Gastroesophageal sphincter (tissue), 3 donors: ENCODE measurements around the gene EXOC4.
A peak's percentile ranks its signal among the peaks of the same experiment; 100 is the strongest.

ENCODE experiments used
- POLR2A ChIP-seq, 2 donors: fragments of 450-650 bp; IDR thresholded peaks; one replicate each; pipeline ENCODE4 v1.6.1; 2017; ENCODE audit warnings: antibody characterized with exemption in 2 of 2, mild to moderate bottlenecking in 2 of 2, moderate library complexity in 1 of 2
- POLR2AphosphoS5 ChIP-seq: sonication (generic); formaldehyde crosslinking; IDR thresholded peaks from one replicate; pipeline ENCODE4 v1.6.1; 2017; ENCODE audit warnings: antibody characterized with exemption
- TF ChIP-seq, protein P1 (sequence below), 4 experiments: fragments of 200-600 bp in 2 of 4; fragments of 450-650 bp in 2 of 4; sonication (generic) in 1 of 4; IDR thresholded peaks; one replicate each; pipeline ENCODE4 v1.5.1; 2017 to 2019; ENCODE audit warnings: antibody characterized with exemption in 4 of 4, mild to moderate bottlenecking in 2 of 4, moderate library complexity in 2 of 4

DNA sequence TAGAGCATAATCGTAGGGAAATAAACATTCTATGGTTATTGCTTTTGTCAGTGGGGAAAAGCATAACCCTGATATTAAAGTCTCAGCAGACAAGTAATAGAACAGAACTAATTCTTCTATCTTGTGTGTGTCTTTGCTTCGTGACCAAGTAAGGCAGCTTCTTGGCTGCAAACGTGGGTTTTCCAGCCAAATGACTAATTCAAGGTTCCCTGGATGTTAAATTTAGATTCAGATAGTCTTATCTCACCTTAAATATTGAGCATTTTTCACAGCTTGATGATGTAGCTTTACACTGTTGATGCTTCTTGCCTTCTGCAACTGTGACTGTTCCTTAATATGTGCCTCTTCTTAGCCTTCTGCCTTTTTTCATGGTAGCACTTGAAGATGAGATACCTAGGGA is 113.0 kb downstream of the EXOC4 start:
- TF ChIP-seq POLR2A (IDR thresholded peaks at IDR 0.05) (no peak), POLR2AphosphoS5 (peak; percentile 24)
- TF ChIP-seq, protein P1, sequence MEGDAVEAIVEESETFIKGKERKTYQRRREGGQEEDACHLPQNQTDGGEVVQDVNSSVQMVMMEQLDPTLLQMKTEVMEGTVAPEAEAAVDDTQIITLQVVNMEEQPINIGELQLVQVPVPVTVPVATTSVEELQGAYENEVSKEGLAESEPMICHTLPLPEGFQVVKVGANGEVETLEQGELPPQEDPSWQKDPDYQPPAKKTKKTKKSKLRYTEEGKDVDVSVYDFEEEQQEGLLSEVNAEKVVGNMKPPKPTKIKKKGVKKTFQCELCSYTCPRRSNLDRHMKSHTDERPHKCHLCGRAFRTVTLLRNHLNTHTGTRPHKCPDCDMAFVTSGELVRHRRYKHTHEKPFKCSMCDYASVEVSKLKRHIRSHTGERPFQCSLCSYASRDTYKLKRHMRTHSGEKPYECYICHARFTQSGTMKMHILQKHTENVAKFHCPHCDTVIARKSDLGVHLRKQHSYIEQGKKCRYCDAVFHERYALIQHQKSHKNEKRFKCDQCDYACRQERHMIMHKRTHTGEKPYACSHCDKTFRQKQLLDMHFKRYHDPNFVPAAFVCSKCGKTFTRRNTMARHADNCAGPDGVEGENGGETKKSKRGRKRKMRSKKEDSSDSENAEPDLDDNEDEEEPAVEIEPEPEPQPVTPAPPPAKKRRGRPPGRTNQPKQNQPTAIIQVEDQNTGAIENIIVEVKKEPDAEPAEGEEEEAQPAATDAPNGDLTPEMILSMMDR (IDR thresholded peaks at IDR 0.05): no peak
